ENCODE measurements around the gene NUP188.
A peak's percentile ranks its signal among the peaks of the same experiment; 100 is the strongest.

The NUP188 gene

GRCh38 chr9:129052592-129052991, 105.1 kb downstream of the NUP188 start:
- H3K4me3 ChIP-seq (ENCODE audit: low read length): no peak overlapping the region
- peak overlapping the region; percentile 53 for H3K9ac ChIP-seq (ENCODE audit: low read length)
- H3K27me3 ChIP-seq (ENCODE audit: control insufficient read depth, insufficient read depth, low read length): no peaks in the 10 kb centered on the region
- H3K9me3 ChIP-seq (ENCODE audit: control insufficient read depth, low read length): no peaks in the 10 kb centered on the region
- H3K4me1 ChIP-seq (ENCODE audit: control insufficient read depth, insufficient read depth, low read length): peaks cover 21% of the 10 kb centered on the region
- H3K36me3 ChIP-seq (ENCODE audit: control insufficient read depth, insufficient read depth, low read length): peaks cover 3% of the 10 kb centered on the region

- Histone ChIP-seq H3K36me3 (ENCODE audit: control insufficient read depth, insufficient read depth, low read length) (peaks cover 3% of the 10 kb centered on the region), H3K27me3 (ENCODE audit: control insufficient read depth, insufficient read depth, low read length) (no peaks in the 10 kb centered on the region), H3K9me3 (ENCODE audit: control insufficient read depth, low read length) (no peaks in the 10 kb centered on the region)
These were observed 105.5 kb downstream of the NUP188 start for GRCh38 chr9:129053020-129053419.

GRCh38 chr9:129054163-129054851, 106.8 kb downstream of the NUP188 start:
- Histone ChIP-seq H3K9ac (ENCODE audit: low read length) (no peak overlapping the region), H3K36me3 (ENCODE audit: control insufficient read depth, insufficient read depth, low read length) (no peaks in the 10 kb centered on the region), H3K27me3 (ENCODE audit: control insufficient read depth, insufficient read depth, low read length) (no peaks in the 10 kb centered on the region), H3K9me3 (ENCODE audit: control insufficient read depth, low read length) (no peaks in the 10 kb centered on the region), H3K4me3 (ENCODE audit: low read length) (no peak overlapping the region), H3K4me1 (ENCODE audit: control insufficient read depth, insufficient read depth, low read length) (peaks cover 28% of the 10 kb centered on the region)

More at GRCh38 chr9:129053020-129053419, 105.5 kb downstream of the NUP188 start:
- H3K4me1 ChIP-seq (ENCODE audit: control insufficient read depth, insufficient read depth, low read length): peaks cover 21% of the 10 kb centered on the region
- H3K9ac ChIP-seq (ENCODE audit: low read length): no peak overlapping the region
- H3K4me3 ChIP-seq (ENCODE audit: low read length): no peak overlapping the region

Measured in mucosa of stomach (tissue), 1 donor.